Tibial nerve (tissue), 4 donors: ENCODE measurements around the gene HSD17B14. TPM values are rescaled to one million over a fixed set of nuclear protein-coding genes. Genes with fewer than 3 reads are reported as not detected.

Experiments used
- DNase-seq, 2 donors: peaks; one replicate each; pipeline ENCODE4 v3.0.0-alpha.2; 2019; ENCODE audit warnings: low spot score in 2 of 2
- H3K27ac ChIP-seq, 4 donors: fragments of 200-600 bp; sonication (generic) in 3 of 4; one replicate each; pipeline ENCODE4 v1.5.1; 2017 to 2019; ENCODE audit warnings: mild to moderate bottlenecking in 1 of 4
- H3K27me3 ChIP-seq, 2 donors: fragments of 200-600 bp; sonication (generic) in 1 of 2; one replicate each; pipeline versions ENCODE4 v1.5.1 to v1.6.0; 2017 to 2019
- H3K36me3 ChIP-seq, 3 donors: fragments of 200-600 bp; sonication (generic); one replicate each; pipeline ENCODE4 v1.5.1; 2018 to 2019
- H3K4me1 ChIP-seq, 4 donors: fragments of 200-600 bp; sonication (generic) in 3 of 4; one replicate each; pipeline ENCODE4 v1.5.1; 2017 to 2019
- H3K4me3 ChIP-seq, 4 donors: fragments of 200-600 bp; sonication (generic) in 3 of 4; one replicate each; pipeline ENCODE4 v1.5.1; 2017 to 2019; ENCODE audit warnings: mild to moderate bottlenecking in 1 of 4, moderate library complexity in 1 of 4
- H3K9me3 ChIP-seq, 4 donors: fragments of 200-600 bp; sonication (generic) in 3 of 4; one replicate each; pipeline ENCODE4 v1.5.1; 2017 to 2019
- CTCF ChIP-seq, 5 experiments: fragments of 200-600 bp in 3 of 5; fragments of 450-650 bp in 2 of 5; sonication (generic) in 3 of 5; IDR thresholded peaks; one replicate each; pipeline ENCODE4 v1.5.1; 2016 to 2019; ENCODE audit warnings: antibody characterized with exemption in 5 of 5, mild to moderate bottlenecking in 3 of 5, moderate library complexity in 2 of 5
- EP300 ChIP-seq, 2 donors: sonication (generic); formaldehyde crosslinking; IDR thresholded peaks; one replicate each; pipeline ENCODE4 v1.6.1; 2017; ENCODE audit warnings: antibody characterized with exemption in 2 of 2, mild to moderate bottlenecking in 1 of 2
- POLR2A ChIP-seq, 2 donors: fragments of 450-650 bp; IDR thresholded peaks; one replicate each; pipeline ENCODE4 v1.6.1; 2017; ENCODE audit warnings: antibody characterized with exemption in 2 of 2, mild to moderate bottlenecking in 2 of 2, moderate library complexity in 2 of 2
- WGBS, 2 donors: methylation state at CpG; one replicate each; pipeline ENCODE4 v1.1.5; 2018; 5-methylcytosine and 5-hydroxymethylcytosine counted together
- total RNA-seq, 4 donors: library from RNA; depleted of rRNA; stranded (reverse); fragments of >200 nt; gene quantifications; one replicate each; pipeline ENCODE4 v1.1.0, GENCODE V29; 2016

Gene HSD17B14
- total RNA-seq, 4 donors from 2014 or later, result 20.1 to 34.5 (median 26.3) TPM

- peak; percentile 62 to 73 for DNase-seq
- H3K27ac ChIP-seq, result peak overlapping the region; percentile 70 to 92 (median 80)
- peak overlapping the region in 3 of 4 donors; percentile 17 to 48 (median 29) for H3K4me3 ChIP-seq
- TF ChIP-seq CTCF (IDR thresholded peaks at IDR 0.05) (no peak), POLR2A (IDR thresholded peaks at IDR 0.05) (peak in 1 of 2 donors; percentile 49), EP300 (IDR thresholded peaks at IDR 0.05) (peak in 1 of 2 donors; percentile 27)
- H3K9me3 ChIP-seq, result no peaks in the 10 kb centered on the region
- H3K36me3 ChIP-seq, result peaks cover 0 to 62% (median 0%) of the 10 kb centered on the region in 3 donors
- H3K27me3 ChIP-seq, result no peaks in the 10 kb centered on the region
- WGBS, 2 donors, result 18 to 21% methylated on average over 22 to 26 of the region's 29 CpGs
- peaks cover 0 to 30% (median 11%) of the 10 kb centered on the region in 4 donors for H3K4me1 ChIP-seq
These were observed 797 bp upstream of the HSD17B14 start for GRCh38 chr19:48837051-48837524.

GRCh38 chr19:48835734-48836088 lies 580 bp downstream of the HSD17B14 start:
- TF ChIP-seq CTCF (IDR thresholded peaks at IDR 0.05) (peak; percentile 84 to 99 (median 90)), EP300 (IDR thresholded peaks at IDR 0.05) (peak in 1 of 2 donors; percentile 90), POLR2A (IDR thresholded peaks at IDR 0.05) (peak; percentile 51 to 65)
- Histone ChIP-seq H3K4me1 (peaks cover 0 to 30% (median 11%) of the 10 kb centered on the region in 4 donors), H3K4me3 (peak overlapping the region; percentile 7 to 48 (median 30)), H3K27ac (peak overlapping the region; percentile 70 to 92 (median 80)), H3K9me3 (no peaks in the 10 kb centered on the region), H3K36me3 (peaks cover 0 to 64% (median 5%) of the 10 kb centered on the region in 3 donors), H3K27me3 (no peaks in the 10 kb centered on the region)
- 17 to 29% methylated on average over 9 to 12 of the region's 12 CpGs for WGBS, 2 donors
- peak; percentile 96 to 99 for DNase-seq

- no peak overlapping the region for H3K4me3 ChIP-seq
- H3K4me1 ChIP-seq, result peaks cover 0 to 30% (median 11%) of the 10 kb centered on the region in 4 donors
- peaks cover 0 to 66% (median 5%) of the 10 kb centered on the region in 3 donors for H3K36me3 ChIP-seq
- TF ChIP-seq CTCF (IDR thresholded peaks at IDR 0.05) (no peak), POLR2A (IDR thresholded peaks at IDR 0.05) (no peak), EP300 (IDR thresholded peaks at IDR 0.05) (no peak)
- DNase-seq, result no peak
- WGBS, 2 donors, result 57 to 68% methylated on average over 5 of the region's 5 CpGs
- H3K27me3 ChIP-seq, result no peaks in the 10 kb centered on the region
- no peaks in the 10 kb centered on the region for H3K9me3 ChIP-seq
- no peak overlapping the region for H3K27ac ChIP-seq
These were observed 2.3 kb downstream of the HSD17B14 start for GRCh38 chr19:48833977-48834376.

- WGBS, 2 donors, result 72 to 74% methylated on average over 5 of the region's 5 CpGs
- TF ChIP-seq CTCF (IDR thresholded peaks at IDR 0.05) (no peak), EP300 (IDR thresholded peaks at IDR 0.05) (no peak), POLR2A (IDR thresholded peaks at IDR 0.05) (no peak)
- H3K4me1 ChIP-seq, result peaks cover 0 to 29% (median 11%) of the 10 kb centered on the region in 4 donors
- H3K4me3 ChIP-seq, result no peak overlapping the region
- peaks cover 0 to 72% (median 5%) of the 10 kb centered on the region in 3 donors for H3K36me3 ChIP-seq
- no peak for DNase-seq
- H3K9me3 ChIP-seq, result no peaks in the 10 kb centered on the region
- H3K27me3 ChIP-seq, result no peaks in the 10 kb centered on the region
- H3K27ac ChIP-seq, result peak overlapping the region in 1 of 4 donors; percentile 56
These were observed 3.2 kb downstream of the HSD17B14 start for GRCh38 chr19:48833049-48833448.

GRCh38 chr19:48830965-48831364 lies 5.3 kb downstream of the HSD17B14 start:
- WGBS, 2 donors, result 93 to 94% methylated on average over 4 of the region's 4 CpGs
- H3K36me3 ChIP-seq, result peaks cover 0 to 83% (median 5%) of the 10 kb centered on the region in 3 donors

More at GRCh38 chr19:48830965-48831364, 5.3 kb downstream of the HSD17B14 start:
- H3K27me3 ChIP-seq, result no peaks in the 10 kb centered on the region
- DNase-seq, result no peak
- H3K4me1 ChIP-seq, result peaks cover 0 to 8% (median 2%) of the 10 kb centered on the region in 4 donors
- no peak overlapping the region for H3K4me3 ChIP-seq
- TF ChIP-seq CTCF (IDR thresholded peaks at IDR 0.05), result no peak
- TF ChIP-seq EP300 (IDR thresholded peaks at IDR 0.05), result no peak
- TF ChIP-seq POLR2A (IDR thresholded peaks at IDR 0.05), result no peak
- H3K9me3 ChIP-seq, result no peaks in the 10 kb centered on the region
- H3K27ac ChIP-seq, result no peak overlapping the region
